GM10266 (cell line): ENCODE measurements around the gene AMOTL1.

Source experiments
- DNase-seq: peaks from one replicate; pipeline ENCODE4 v3.0.0; 2012; ENCODE audit errors: extremely low spot score
- CTCF ChIP-seq: IDR thresholded peaks from 2 replicates; pipeline ENCODE4 v1.5.1; 2012; ENCODE audit warnings: mild to moderate bottlenecking, low read depth; ENCODE audit not compliant: control insufficient read depth, insufficient read depth; ENCODE audit errors: missing control alignments

AMOTL1 gene

GRCh38 chr11:94728541-94728940 lies 39.6 kb upstream of the AMOTL1 start:
- TF ChIP-seq CTCF: no peak
- DNase-seq: no peak

GRCh38 chr11:94728966-94729751 lies 39.0 kb upstream of the AMOTL1 start:
- no peak for DNase-seq
- TF ChIP-seq CTCF: no peak

GRCh38 chr11:94730153-94730552 lies 38.0 kb upstream of the AMOTL1 start:
- DNase-seq: no peak
- TF ChIP-seq CTCF: no peak

- DNase-seq: no peak
- no peak for TF ChIP-seq CTCF
Observed at GRCh38 chr11:94731880-94732601, 36.1 kb upstream of the AMOTL1 start.

- DNase-seq: no peak
- no peak for TF ChIP-seq CTCF
Observed at GRCh38 chr11:94732617-94733281, 35.4 kb upstream of the AMOTL1 start.

GRCh38 chr11:94734563-94735275 lies 33.4 kb upstream of the AMOTL1 start:
- TF ChIP-seq CTCF: no peak
- DNase-seq: no peak
